ENCODE measurements around the gene ADD1.

The ADD1 gene

GRCh38 chr4:2934077-2934812 lies 90.6 kb downstream of the ADD1 start:
- TF ChIP-seq CTCF (IDR thresholded peaks at IDR 0.05; ENCODE audit: insufficient read depth, low read length, missing control alignments): no peak
- POLR2A ChIA-PET: no interaction called here
- CTCF ChIA-PET: interaction anchor here (0.7 to 1.2 kb wide), 2 partner anchors 21 to 32 kb away, joined by 3 read pairs; no protein-coding TSS in a partner anchor
- no peak for DNase-seq (ENCODE audit: low read depth, low spot score)
- peak overlapping the region; percentile 89 for H3K4me3 ChIP-seq (ENCODE audit: low read depth, low read length)

DNA sequence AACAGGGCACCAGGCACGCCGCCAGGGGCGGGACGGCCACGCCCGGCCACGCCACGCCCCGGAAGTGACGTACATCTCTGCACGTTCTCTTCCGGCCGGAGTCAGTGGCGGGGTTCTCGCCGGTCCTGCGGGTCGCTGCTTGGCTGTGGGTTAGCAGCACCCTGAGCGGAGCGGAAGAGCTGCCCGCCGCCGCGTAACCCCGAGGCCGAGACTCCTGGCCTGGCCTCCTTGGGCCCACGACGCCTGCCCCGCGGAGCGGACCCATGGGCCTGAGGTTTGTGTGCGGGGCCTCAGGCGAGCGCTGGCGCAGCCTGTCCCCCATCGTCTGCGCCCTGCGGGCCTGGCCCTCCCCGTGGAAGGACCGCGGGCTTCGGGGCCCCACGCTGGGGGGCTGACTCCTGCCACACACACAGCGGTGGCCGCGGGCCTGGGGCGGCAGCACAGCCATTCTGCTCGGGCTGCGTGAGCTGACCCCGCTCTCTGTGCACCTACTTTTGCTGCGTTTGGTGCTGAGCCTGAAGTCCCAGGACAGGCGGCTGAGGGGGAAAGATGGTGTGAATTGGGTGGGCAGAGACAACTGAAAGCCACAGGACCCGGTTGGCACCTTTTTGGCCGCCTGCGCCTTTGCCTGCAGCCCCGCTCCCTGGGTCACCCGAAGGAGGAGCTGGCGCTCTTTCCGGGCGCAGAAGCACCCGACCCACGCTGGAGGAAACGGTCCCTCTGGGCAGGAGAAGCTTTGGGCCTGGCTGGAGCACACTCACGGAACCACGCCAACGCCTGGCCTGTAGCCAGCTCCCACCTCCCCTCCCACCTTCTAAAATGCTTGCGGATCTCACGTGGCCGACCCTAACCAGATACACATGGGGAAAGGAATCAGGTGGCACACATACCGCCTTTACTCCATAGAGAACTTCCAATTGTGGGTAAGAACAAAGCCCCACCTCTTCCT lies 91.4 kb downstream of the ADD1 start:
- TF ChIP-seq CTCF (IDR thresholded peaks at IDR 0.05; ENCODE audit: insufficient read depth, low read length, missing control alignments): no peak
- DNase-seq (ENCODE audit: low read depth, low spot score): no peak
- ChIA-PET POLR2A (interaction anchor here (1.2 to 1.8 kb wide), 3 partner anchors 14 to 28 kb away, joined by 3 to 15 read pairs (median 5); partner anchors contain the start of genes GRK4 and NOP14), CTCF (interaction anchor here (0.7 to 2.3 kb wide), 7 partner anchors 10 to 172 kb away, joined by 3 to 9 read pairs (median 5); no protein-coding TSS in a partner anchor)
- H3K4me3 ChIP-seq (ENCODE audit: low read depth, low read length): peak overlapping the region; percentile 89

DNA sequence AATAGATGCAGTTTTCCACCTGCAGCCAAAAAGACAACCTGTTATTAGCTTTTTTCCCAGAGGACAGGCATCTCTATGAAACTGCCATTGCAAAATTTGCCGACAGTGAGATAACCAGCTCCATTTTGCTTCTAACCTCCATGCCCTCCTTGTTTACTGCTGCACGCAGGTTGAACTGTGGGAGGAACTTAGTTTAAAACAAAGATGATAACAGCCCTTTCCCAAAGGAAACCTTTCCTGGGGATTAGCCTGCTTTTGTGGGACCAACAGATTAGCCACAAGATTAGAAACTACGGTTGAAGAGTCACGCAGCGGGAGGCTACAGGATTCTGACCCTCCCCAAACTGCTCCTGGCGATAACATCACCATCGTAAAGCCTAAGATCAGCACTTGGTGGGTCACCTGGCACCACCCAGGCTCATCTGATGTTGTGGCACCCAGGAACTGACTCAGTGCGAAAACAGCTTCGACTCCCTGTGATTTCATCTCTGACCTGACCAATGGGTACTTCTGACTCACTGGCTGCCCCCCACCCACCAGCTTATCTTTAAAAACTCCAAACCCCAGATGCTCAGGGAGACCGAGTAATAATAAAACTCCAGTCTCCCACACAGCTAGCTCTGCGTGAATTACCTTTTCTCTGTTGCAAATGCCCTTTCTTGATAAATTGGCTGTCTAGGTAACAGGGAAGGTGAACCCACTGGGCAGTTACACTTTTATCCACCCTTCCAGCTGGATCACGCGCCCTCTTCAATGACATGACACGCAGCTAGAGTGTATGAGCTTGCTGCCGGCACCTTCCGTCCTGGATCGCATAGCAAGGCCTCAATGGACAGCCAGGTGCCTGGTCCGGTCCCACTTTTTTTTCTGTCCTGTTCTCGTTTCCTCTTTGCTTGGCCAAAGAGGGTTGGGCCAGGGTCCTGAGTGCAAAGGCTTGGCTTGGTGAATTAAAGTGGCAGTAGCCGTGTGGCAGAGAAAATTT lies 92.4 kb downstream of the ADD1 start:
- ChIA-PET CTCF (interaction anchor here (0.9 to 2.3 kb wide), 7 partner anchors 9 to 173 kb away, joined by 3 to 9 read pairs (median 5); no protein-coding TSS in a partner anchor), POLR2A (interaction anchor here (1.2 to 1.8 kb wide), 3 partner anchors 13 to 27 kb away, joined by 3 to 15 read pairs (median 5); partner anchors contain the start of genes GRK4 and NOP14)
- DNase-seq (ENCODE audit: low read depth, low spot score): no peak
- peak overlapping the region; percentile 89 for H3K4me3 ChIP-seq (ENCODE audit: low read depth, low read length)
- no peak for TF ChIP-seq CTCF (IDR thresholded peaks at IDR 0.05; ENCODE audit: insufficient read depth, low read length, missing control alignments)

DNA sequence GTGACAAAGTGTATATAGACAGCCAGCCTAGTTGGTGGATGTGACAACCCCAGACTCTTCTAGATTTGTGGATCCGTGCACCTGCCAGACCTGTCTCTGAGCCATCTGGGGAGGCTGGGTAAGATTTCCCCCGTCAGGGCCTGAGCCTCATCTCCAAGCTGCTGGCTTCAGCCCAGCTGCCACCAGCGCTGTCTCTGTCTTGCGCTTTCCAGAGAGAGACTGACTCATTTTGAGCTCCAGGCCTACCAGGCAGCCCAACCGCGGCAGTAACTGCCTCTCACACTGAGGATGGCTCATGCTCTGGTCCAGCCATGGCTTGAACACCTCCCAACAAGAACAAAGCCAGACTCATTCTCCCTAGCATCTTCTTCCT lies 93.1 kb downstream of the ADD1 start:
- no peak for TF ChIP-seq CTCF (IDR thresholded peaks at IDR 0.05; ENCODE audit: insufficient read depth, low read length, missing control alignments)
- CTCF ChIA-PET: interaction anchor here (1.1 to 3.0 kb wide), 4 partner anchors 8 to 173 kb away, joined by 3 to 14 read pairs (median 6); no protein-coding TSS in a partner anchor
- H3K4me3 ChIP-seq (ENCODE audit: low read depth, low read length): no peak overlapping the region; the same call in 1 of the 2 replicates
- POLR2A ChIA-PET: interaction anchor here (1.6 to 1.8 kb wide), 2 partner anchors 14 to 27 kb away, joined by 5 to 15 read pairs; partner anchors contain the start of genes GRK4 and NOP14
- DNase-seq (ENCODE audit: low read depth, low spot score): no peak

- DNase-seq (ENCODE audit: low read depth, low spot score): no peak
- CTCF ChIA-PET: interaction anchor here (1.1 to 3.0 kb wide), 6 partner anchors 8 to 174 kb away, joined by 3 to 14 read pairs (median 5); no protein-coding TSS in a partner anchor
- no peak for TF ChIP-seq CTCF (IDR thresholded peaks at IDR 0.05; ENCODE audit: insufficient read depth, low read length, missing control alignments)
- H3K4me3 ChIP-seq (ENCODE audit: low read depth, low read length): no peak overlapping the region; the same call in 1 of the 2 replicates
- POLR2A ChIA-PET: no interaction called here
Observed at GRCh38 chr4:2937146-2937857, 93.7 kb downstream of the ADD1 start.

Data from AG04449 (cell line).